GM21390 (cell line): ENCODE results near the gene DLG2.
"Not testable (repeated sequence)": the region's sequence is repeated elsewhere in the genome, so short reads cannot be mapped to it uniquely, and the experiment has no call there.

Experiments
- ATAC-seq: cut with Tn5 transposase; IDR thresholded peaks from one replicate; pipeline ENCODE4 v1.9.1; 2021; ENCODE audit not compliant: unreplicated experiment

The DLG2 gene

DNA sequence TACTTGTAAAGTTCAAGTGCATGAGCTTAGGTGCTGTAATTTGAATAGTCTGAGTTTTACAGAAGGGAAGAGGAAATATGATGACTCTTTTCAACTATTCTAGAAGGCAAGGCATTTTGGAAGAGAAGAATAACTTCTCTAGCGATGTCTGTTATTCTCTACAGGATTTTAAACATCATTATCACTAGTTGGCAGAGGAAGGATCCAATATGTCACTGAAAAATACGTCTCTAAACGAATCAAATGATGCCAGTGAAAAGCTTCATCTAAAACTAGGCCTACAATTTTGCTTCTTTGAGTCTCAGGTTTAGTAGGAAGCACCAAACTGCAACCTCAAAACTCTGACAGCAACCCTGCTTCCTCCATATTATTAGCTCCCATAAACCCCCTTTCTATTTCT, 581.4 kb downstream of the DLG2 start:
- ATAC-seq = no peak

DNA sequence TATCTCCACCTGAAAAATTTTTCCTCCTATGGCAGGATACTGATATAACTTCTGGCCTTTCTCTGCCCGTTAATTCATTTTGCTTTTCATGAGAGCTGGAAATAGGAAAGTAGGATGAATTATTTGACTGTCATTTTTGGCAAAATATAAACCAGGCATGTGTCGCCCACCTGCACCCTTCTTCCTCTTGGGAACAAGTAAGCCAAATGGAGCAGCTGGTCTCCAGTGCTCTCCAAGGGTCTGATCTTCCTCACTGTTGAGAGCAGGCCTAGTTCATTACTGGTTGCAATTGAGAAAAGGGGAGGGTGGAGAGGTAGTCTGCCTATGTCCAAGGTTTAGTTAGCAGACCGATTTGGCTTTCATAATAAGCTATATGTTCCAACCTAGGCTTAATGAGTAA, 582.2 kb downstream of the DLG2 start:
- ATAC-seq = no peak

DNA sequence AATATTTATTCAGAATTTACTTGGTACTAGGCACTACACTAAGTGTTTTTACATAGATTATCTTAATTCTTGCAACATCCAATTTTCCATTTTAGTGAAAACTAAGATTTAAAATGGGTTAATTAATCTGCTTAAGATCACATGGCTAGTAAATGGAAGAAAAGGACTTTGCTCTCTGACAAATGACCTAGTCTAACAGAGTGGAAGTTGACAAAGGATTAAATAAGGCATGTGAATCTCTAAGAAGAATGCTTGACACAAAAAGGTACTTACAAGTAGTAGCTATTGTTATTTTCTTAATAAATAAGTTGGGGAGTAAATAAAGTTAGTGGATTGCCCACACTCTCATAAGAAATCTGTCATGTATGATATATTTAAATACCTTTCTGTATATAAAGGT, 584.8 kb downstream of the DLG2 start:
- ATAC-seq = no peak

DNA sequence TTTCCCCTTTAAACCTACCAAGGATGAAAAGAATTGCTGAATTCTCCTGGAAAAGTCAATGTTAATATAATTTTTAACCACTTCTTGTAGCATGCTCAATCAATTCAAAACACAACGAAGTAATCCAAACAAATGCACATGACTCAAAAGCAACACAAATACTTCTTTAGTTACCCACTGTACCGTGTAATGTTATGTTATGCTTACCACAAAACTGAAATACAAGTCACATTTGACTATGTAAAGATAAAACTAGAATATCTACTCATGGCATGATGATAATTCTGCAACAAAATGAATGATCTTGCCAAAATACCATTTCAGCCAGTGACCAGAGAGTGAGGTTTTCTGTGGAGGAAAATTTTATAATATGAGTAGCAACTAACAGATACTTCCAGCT, 587.0 kb downstream of the DLG2 start:
- no peak for ATAC-seq

DNA sequence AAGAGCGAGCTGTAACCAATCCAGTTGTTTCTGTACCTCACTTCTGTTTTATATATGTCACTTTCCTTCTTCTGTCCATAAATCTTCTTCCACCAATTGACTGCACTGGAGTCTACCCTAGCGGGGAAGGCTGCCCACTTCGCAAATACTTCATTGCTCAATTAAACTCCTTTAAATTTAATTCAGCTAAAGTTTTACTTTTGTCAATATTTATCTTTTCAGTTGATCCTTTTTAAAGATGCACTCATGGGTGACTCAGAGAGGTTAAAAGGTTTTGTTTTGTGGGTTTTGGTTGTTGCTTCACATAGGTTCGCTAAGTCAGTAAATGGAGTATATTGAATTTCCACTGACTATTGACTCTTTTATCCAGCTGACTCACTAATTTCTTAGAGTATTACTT, 597.2 kb downstream of the DLG2 start:
- ATAC-seq = no peak

DNA sequence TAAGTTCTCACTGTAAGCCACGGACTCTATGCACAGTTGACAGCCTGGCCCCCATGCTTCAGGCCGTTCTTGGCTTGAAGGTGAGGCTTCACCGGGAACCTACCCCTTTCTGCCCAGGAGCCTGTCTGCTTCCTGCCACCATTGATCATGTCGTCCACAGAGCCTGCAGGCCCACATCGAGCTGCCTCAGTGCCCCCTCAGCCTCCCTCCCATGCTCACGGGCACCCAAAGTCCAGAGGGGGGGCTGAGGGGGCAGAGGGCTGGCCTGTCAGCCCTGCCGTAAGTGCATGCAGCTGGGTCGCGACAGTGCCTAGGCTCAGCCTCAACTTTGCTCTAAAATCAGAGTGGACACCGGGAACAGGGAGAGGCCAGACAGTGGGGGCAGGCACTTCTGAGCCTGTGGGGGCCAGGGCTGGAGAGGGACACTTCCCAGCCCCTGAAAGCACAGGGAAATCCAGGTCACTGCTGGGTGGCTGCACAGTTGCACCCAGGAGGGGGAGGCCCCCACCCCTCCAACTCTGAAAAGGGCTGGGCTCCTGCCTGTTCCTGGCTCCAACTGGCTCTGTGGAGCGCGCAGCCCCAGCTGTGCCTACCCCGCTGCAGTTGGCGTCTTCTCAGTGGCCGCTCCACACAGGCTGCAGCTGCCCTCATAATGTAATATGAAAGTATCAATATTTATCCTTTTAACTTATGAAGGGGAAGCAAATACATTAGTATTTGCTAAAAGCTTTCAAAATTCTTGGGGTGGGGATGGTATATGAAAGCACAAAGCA, 598.6 kb downstream of the DLG2 start:
- ATAC-seq = no peak

DNA sequence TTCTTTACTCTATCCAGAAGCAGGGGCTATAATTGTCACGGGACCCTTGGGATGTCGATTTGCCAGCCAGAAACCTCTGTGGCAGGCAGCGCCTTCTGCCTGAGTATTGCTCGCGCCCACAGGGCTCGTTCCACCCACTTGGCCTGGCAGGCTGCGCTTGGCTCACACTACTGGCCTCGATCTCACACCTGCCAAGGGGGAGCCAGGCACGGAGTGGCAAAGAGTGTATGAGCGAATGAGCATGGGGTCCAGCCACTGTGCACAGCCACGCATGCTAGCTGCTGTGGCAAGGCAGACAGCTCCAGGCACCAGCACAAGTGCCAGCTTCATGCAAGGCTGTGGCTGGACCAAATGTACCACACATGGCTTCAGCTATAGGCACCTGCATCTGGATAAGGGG, 599.8 kb downstream of the DLG2 start:
- ATAC-seq = no peak

DNA sequence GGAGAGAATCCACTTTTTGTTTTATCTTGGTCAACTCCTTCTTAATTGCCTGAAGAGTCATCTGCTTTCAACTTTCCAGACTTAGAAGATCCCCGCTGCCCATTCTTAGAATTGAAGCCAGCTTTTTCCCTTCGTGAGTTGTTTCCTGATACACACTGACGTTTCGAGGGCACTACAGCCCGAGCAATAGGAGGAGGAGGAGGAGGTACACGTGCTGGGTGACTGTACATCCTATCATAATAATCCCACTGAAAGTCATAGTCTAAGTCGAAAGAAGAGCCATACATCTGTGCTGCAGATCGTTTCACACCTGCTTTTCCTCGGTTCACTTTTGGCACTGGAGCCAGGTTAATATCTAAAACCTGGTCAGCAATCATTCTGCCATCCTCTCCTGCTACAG, 606.1 kb downstream of the DLG2 start:
- ATAC-seq = no peak

DNA sequence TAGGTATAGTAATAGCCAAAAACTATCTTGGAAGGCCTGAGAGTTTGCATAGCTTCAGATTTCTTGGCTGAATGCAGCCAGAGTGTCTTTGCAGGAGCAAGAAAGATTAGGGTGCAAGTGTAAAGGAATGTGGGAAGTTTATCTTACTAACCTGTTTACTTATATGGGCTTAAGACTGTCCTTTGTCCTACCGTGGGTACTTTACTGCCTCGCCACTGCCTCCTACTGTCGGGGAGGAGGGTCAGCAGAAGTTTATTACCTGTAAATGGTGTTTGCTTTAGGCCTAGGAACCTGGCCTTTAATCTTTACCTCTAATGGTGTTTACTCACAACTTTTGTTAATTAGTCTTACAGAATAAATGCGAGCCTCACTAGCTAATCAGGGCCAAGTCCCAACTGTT, 633.8 kb downstream of the DLG2 start:
- no peak for ATAC-seq

DNA sequence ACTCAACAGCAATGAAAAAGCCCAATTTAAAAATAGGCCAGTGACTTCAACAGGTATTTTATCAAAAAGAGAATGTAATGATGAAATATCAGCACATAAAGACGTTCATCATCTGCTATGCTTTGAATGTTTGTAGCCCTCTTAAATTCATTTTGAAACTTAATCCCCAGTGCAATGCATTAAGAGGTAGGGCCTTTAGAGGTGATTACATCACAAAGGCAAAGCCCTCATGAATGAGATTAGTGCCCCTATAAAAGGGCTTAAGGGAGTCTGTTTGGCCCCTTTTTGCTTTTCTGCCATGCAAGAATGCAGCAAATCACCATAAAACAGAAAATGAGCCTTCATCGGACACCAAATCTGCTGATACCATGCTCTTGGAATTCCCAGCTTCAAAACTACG, 637.0 kb downstream of the DLG2 start:
- no peak for ATAC-seq

DNA sequence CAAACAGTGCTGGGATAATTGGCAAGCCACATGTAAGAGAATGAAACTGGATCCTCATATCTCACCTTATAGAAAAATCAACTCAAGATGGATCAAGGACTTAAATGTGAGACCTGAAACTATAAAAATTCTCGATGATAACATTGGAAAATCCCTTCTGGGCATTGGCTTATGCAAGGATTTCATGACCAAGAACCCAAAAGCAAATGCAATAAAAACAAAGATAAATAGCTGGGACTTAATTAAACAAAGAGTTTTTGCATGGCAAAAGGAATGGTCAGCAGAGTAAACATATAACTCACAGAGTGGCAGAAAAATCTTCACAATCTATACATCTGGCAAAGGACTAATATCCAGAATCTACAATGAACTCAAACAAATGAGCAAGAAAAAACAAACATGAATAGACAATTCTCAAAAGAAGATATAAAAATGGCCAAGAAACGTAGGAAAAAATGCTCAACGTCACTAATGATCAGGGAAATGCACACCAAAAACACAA, 639.4 kb downstream of the DLG2 start:
- not testable (repeated sequence) for ATAC-seq

DNA sequence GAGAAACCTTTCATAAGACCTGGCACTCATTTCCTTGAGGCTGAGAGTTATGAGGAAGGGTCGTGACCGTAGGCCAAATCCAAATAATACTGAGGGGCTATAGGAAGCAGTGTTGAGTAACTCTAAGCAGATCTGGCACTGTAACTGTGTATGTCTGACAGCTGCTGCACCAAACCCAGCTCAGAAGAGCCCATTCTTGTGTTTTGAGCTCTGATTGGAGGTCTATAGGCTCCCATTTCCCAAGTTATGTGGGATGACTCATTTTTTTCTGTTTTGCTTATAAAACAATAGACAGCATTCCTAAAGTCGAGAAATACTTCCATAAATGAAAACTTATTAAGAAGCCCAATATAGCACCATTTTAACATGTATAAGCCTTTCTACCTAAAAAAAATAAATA, 645.8 kb downstream of the DLG2 start:
- no peak for ATAC-seq

DNA sequence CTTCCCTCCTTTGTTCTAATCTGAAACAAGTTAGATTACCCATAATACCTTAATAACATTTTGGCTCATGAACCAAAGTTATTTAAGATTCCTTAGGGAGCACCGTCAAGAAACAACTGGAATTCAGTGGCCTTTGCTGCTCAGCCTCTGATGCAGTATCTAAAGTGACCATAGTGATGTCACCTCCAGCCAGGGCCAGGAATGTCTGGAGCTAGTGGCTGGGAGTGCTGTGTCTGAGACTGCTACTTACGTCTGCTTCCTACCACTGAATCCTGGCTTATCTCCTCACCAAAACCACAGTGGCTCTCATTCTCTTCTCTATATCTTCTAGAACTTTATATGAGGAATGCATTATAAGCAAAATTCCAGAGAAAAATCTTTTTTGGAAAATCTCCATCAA, 658.0 kb downstream of the DLG2 start:
- ATAC-seq = no peak

DNA sequence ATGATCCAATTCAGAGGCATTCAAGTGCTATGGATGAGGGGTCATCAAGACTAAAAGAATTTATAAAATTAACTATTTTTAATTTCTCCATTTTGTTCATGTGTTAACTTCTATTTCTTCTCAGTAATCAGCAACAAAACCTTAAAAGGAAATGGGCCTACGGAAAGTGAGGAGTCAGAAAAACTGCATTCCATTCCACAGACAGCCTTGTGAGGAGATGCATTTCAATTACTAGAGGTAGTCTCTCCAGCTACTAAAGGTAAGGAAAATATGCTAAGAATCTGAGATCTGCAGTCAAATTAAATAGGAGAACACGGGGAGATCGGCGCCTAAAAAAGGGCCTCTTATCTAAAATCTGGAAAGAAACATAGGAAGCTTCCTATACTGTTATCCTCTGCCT, 661.7 kb downstream of the DLG2 start:
- ATAC-seq = no peak

DNA sequence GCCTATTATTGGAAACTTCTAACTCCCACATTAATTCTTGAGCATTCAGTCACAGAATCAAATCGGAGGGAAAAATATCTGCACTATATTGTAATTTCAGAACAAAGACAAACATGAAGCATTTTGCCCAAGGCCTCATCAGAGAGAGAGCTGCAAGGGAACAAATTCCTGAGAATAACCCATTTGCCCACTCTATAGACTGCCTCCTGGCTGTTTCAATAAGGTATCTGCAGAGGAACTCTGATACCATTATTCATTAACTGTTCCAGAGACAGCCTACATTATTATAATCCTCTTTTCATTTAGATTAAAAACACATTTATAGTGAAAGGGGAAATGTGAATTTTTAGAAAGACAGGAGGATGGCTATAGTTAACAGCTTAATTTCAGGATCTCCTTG, 663.9 kb downstream of the DLG2 start:
- ATAC-seq = no peak

DNA sequence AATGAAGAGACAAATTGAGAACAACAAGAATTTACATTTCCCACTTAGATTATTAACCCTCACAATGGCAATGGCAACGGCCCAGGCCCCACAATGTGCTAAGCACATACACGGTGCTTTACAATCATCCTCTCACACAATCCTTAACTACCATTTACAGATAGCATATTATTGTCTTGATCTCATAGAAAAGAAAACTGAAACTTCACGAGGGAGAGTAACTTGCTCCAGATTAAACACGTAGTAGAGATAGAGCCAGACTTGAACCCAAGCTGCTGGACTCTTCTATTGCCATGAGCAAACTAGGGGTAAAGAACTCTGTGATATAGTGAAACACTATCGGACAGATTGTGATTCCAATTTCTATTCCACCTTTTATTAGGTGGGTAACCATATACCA, 665.1 kb downstream of the DLG2 start:
- no peak for ATAC-seq

DNA sequence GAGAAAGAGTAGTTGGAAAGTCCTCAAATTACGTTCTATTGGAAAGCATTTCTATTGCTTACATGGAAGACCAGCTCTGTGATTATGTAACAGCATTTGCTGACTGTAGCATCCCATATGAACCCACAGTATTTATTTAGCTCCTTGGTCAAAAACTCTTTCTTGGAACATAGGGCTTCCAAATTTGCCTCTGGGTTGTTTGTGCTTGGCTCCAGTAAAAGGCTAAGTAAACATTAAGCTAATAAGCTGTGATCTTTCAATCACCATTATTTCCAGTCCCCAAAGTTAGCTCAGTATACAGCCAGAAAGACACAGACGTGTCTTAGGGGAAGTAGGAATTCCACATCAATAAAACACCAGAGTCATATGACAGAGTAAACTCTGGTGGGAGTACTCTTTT, 668.8 kb downstream of the DLG2 start:
- no peak for ATAC-seq

DNA sequence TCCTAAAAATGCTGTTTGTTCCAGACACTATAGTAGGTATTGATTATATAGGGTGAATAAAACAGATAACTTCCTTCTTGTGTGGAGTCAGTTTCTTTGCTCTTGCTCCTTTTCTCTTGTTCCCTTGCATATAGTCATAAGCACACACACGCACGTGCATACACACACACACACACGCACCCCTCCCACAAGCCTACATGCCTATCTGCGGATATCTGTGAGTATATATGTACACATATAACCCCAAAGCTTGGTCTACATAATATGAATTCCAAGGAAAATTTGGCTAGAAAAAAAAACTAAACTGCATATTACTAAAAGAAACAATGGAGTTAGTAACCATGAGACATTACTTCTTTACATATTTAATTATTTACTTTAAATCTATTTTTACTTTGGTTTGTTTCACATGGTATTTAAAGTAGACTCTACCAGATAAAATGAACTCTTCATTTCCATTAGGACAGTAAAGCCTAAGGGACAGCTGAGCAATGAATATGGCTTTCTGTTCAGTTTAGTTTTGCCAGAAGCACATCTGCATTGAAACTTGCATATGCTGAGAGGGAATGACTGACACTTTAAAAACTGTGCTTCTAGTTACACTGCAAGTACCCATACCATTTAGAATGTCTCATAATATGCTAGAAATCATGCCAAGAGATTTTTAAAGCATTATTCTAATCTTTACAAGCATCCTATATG, 676.4 kb downstream of the DLG2 start:
- ATAC-seq = no peak

DNA sequence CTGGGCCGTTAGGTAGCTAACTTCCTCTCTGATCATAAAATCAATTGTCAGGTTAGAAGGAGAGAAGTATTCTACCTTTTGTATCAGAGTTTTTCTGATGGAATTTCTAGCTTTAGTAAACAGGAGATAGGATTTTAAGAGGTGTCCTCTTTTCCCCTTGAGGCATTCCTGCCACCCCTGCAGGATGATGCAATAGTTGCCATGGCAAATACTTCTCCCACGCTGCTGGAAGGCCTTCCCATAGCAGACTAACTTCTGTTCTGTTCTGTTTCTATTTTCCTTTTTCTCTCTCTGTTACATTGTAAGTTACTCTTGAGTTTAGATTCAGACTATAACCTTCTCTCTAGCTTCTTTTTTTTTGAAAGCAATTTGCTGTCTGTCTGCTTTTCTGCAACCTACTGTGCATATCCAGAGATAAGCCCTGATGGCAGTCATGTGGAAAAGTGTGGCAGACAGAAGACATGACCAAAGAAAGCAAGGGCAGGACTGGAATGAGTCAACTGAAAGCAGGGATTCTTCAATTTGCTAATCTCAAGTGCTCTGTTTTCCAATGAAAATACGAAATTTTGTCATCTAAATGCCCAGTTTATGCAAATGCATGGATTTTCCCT, 679.1 kb downstream of the DLG2 start:
- no peak for ATAC-seq

DNA sequence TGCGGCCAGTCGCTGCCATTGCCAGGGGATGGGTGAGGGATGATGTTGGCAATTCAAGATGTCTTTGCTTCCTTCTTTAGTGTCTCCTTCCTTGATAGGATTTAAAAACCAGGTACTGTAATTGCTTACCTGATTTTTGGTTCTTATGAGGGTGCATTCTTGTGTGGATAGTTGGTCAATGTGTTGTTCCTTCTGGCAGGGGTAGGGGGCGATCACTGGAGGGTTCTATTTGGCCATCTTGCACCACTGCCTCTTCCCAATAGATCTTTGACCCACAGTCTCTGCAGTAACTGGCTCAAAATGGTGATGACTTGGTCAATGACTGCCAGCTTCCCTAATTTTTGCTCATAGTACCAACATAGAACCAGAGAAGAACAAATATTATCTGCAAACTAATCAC, 680.1 kb downstream of the DLG2 start:
- no peak for ATAC-seq

DNA sequence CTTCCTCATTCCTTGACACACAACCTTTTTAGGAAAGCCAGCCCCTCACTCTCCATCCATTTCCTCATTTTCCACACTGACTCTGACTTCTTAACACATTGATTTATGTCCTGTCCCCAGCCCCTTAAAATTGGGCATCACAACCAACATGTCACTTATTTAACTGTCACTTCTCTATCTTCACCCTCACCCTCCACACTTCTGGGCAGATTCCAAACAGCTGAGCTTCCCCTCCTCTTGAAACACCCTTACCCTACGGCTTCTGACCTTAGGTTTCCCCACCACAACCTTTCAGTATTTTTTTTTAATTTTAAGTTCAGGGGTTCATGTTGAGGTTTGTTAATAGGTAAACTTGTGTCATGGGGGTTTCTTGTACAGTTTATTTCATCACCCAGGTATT, 696.3 kb downstream of the DLG2 start:
- ATAC-seq = no peak

DNA sequence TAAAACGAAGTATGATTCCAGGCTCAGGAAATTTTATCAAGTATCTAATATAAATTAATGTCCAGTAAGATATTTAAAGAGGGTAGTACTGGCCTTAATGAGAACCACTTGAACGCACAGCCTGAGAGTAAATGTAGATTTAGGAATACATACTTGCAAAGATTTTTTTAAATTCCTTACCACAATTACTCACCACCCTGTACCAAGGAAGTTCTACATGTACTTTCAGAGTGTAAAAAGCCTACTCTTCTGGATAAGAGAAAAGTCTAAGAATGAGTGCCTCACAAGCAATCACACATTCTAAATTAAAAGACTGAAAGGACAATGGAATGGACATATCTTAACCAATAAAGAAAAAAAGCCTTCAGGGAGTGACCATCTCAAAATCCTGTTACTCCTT, 697.4 kb downstream of the DLG2 start:
- ATAC-seq = no peak
